HG03460 (cell line): ENCODE results near the gene PCGF6.

Experiments used
- ATAC-seq: cut with Tn5 transposase; IDR thresholded peaks from one replicate; pipeline ENCODE4 v1.9.1; 2021; ENCODE audit not compliant: unreplicated experiment

The PCGF6 gene

DNA sequence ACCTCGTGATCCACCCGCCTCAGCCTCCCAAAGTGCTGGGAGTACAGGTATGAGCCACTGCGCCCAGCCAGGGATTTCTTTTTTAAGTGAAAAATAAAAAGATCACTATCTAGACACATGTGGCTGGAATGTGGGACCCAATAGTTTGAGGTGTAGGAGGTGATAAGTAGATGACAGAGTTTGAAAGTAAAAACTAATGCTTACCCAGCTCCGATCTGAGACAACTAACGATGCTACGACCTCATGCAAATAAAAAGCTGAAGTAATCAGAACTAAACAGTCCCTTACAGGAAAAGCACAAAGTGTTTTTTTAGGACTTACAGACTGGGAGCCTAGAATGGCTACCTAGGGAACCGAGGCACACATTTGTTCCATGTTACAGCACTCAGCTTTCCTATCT, 23.0 kb downstream of the PCGF6 start:
- no peak for ATAC-seq

DNA sequence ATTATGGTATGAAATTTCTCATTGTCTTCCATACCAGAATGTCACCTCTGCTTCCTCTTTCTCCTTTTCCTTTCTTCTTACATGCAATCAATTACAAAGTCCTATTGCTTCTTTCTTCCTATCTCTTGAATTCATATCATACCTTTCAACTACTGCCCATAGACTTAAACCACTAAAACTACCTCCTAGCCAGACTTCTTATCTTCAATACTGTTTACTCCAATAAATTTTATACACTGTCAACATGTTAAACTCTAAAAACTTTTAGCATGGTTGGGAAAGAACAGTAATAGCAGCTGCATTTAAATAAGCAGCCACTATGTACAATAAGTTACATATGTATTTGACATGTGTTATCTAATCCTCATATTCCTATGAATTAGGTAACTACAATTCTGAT, 34.9 kb downstream of the PCGF6 start:
- ATAC-seq: no peak

DNA sequence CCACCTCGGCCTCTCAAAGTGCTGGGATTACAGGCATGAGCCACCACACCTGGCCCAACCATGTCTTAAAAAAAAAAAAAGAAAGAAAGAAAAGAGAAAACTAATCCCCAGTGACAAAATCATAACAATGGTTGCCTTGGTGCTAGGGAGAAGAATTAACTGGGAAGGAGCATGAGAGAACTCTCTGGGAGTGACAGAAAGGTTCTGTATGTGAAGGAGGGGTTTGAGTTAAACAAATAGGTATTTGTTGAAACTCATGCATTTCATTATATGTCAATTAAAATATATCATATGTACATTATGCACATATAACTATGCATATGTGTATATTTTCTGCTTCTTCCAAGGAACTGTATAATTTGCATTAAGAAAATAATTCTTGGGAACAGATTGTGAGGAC, 40.7 kb downstream of the PCGF6 start:
- no peak for ATAC-seq

DNA sequence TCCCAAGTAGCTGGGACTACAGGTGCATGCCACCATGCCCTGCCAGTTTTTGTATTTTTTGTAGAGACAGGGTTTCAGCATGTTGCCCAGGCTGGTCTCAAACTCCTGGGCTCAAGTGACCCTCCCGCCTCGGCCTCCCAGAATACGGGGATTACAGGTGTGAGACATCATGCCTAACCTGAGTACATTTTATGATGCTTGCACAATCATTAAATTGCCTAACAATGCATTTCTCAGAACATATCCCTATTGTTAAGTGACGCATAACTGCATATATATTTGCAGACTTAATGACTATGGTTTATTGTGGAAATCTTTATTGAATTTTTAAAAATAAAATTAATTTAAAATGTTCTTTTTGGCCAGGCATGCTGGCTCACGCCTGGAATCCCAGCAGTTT, 43.3 kb downstream of the PCGF6 start:
- no peak for ATAC-seq

DNA sequence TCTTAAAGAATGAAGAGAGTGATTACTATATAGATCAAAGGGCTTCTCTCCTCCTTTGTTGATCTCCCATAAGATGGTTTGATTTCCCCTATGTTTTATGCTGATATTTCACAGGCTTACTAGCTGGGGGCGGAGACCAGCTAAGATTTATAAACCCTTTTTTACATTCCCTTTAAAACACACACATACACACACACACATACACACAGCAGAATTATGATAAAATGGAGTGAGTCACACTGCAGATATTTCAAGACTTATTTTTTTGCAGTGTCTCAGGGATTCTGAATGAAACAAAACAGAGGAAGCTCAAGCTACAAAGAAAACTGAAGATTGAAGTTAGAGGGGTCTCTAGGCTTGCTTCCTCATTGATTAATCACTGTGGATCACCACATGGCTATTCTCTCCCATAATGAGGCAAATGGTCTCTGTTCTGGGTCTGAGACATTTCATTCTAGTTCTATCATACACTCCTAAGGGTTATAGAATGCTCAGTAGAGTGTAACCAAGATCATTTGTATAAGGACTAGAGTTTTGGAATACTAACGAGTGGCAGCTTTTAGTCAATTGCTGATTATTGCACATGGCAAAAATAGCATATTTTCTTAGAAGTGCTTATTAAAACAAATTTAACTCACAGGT, 55.4 kb downstream of the PCGF6 start:
- no peak for ATAC-seq

DNA sequence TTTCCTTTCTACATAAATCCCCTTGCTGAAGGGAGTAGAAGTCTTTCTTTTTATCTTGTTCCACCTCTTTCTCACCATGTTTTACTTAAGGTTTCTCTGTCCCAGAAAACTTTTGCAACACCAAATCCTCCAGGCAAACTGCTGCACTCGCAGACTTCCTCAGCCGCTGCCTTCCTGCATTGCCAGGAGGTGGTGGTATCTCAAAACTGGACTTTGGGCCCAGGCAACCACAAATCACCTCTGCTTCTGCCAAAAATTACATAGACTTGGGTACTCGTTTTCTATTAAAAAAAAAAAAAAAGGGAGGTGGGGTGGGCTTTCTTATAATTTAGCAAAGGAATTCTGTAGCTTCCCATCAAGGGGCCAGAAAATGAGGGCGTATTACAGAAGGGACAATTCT, 59.4 kb downstream of the PCGF6 start:
- ATAC-seq: no peak

DNA sequence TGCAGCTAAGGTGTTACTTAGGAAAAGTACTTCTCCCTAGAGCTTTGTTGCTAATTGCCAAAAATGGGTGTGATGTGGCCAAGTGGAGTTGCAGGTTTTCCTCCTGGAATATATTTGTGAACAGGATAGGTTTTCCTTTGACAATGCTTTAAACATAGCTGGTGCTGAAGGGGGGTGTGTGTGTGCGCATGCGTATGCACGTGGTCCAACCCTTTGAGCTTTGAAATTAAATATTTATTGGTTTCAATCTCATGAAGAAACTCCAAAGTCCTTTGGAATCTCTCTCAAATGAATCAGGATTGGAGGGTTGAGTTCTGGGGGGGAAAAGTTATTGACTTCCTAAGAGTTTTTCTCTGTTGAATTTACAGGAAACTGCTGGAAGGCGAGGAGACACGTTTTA, 62.9 kb downstream of the PCGF6 start:
- ATAC-seq: no peak

DNA sequence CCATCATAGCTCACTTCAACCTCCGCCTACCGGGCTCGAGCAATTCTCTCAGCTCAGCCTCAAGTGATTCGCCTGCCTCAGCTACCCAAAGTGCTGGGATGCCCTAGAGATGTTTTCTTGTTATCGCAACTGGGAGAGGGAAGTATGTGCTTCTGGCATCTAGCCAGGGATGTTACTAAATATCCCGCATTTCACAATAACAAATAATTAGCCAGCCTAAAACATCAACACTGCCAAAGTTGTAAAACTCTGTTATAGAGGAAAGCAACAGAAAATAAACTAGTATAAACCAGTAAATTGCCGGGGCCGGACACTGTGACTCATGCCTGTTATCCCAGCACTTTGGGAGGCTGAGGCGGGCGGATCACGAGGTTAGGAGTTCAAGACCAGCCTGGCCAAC, 66.8 kb downstream of the PCGF6 start:
- ATAC-seq: no peak

DNA sequence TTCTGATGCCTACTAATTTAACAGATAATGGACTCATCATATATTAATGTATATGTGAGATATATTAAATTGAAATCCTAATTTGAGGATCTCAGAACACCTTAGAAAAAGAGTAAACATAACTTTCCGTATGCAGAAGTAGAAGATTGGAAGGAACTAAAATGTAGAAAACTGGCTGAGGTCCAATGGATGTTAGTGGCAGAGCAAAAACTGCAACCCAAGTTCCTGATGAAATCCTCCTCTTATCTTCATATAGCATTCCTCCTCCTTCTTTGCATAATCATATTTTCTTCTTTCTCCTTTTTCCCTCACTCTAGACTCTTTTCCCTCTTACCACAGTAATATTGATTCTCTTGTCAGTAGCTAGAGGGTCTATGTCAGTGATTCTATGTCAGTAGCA, 68.0 kb downstream of the PCGF6 start:
- ATAC-seq: no peak

DNA sequence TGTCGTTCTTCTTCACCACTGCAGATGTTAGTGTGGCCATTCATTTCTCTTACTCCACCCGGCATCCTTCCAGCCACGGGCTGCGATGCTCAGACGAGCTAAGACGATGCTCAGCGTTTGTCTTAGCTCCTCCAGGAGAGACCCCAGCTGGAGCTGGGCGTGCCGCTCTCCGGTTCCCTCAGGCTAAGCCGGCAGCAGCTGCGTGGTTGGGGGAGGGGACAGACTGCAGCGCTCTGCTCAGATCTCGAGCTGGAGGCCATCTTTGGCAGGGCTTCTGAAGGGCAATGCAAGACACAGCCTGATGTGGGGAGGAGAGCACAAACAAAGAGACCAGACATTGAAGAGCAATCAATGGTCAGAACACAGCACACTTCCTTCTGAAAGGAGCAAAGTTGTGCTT, 69.2 kb downstream of the PCGF6 start:
- no peak for ATAC-seq

DNA sequence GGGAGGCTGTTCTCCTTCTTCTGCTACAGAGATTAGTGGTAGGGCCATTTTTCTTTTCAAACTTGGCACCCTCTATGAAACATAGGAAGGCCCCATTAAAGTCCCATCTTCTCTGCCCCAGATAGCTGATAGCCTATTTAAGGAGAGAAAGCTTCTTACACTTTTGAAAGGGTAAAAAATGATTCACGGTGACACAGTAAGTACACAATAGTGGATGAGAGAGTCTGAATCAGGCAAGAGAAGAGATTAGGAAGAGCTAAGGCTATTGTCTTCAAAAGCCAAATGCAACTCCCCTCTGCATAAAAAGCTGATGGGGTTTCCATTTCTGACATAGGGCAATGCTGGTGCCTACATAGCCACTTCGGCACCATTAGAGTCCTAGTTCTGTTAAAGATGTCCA, 70.4 kb downstream of the PCGF6 start:
- ATAC-seq: no peak

DNA sequence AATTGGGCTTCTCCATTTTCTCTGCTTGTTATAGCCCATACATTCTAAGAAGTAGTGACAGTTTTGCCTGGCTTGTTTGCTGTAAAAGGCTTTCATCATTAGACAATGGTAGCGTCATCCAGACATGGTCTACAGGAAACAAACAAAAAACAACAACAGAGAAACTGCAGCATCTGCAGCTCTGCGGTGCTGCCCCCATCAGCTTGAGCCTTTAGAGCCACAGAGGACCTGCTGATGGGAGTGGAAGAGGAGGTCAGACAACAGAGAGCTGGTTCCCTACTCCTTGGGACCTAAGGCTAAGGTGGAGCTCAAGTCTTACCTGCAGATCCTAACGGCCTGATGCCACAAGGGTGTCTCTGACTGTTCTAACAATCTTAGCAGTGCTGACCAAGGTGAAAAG, 70.9 kb downstream of the PCGF6 start:
- ATAC-seq: no peak

DNA sequence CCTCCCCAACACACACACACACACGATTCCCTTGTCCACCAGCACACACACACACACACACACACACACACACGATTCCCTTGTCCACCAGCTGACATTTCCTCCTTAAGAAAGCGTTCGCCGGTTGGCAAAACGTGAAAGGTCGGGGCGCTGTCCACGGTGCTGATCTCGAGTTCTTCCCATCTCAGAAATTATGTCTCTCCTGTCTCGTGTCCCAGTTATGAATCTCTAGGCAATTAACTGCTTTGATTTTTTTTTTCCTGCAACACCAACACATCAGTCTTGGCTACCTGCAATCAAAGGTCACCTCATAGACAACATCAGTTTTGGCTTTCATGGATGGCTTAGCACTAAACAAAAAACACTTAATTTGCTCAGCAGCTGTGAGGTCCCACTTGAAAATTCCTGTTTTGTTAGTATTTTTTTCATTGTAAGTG, 72.1 kb downstream of the PCGF6 start:
- no peak for ATAC-seq

DNA sequence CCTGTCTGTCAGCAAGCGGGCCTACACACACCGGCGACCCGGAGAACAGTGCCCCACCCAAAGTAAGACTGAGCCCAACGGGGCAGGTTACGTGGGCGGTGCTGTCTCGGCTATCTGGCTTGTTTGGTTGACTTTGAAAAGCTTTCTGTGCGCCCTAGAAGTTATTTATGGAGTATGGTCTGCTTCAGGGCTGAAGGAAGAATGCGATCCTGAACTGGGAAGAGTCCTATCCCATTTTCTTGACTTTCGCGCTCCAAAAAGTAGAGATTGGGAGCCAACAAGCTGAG, 72.5 kb downstream of the PCGF6 start:
- ATAC-seq: no peak

DNA sequence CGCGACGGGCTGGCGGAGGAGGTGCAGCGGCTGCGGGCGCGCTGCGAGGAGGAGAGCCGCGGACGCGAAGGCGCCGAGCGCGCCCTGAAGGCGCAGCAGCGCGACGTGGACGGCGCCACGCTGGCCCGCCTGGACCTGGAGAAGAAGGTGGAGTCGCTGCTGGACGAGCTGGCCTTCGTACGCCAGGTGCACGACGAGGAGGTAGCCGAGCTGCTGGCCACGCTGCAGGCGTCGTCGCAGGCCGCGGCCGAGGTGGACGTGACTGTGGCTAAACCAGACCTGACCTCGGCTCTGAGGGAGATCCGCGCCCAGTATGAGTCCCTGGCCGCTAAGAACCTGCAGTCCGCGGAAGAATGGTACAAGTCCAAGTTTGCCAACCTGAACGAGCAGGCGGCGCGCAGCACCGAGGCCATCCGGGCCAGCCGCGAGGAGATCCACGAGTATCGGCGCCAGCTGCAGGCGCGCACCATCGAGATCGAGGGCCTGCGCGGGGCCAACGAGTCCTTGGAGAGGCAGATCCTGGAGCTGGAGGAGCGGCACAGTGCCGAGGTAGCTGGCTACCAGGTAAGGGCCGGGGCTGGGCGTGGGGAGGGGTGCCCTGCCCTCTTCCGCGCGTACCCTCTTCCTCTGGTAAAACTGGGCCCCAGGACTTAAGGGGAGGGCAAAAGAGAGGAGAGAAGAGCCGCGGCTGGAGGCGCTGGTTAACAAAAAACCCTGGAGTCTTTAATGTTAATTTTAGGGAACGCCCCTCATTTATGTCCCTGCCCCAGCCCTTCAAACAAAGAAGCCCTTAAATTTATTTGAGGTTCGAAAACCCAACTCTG, 73.0 kb downstream of the PCGF6 start:
- no peak for ATAC-seq

DNA sequence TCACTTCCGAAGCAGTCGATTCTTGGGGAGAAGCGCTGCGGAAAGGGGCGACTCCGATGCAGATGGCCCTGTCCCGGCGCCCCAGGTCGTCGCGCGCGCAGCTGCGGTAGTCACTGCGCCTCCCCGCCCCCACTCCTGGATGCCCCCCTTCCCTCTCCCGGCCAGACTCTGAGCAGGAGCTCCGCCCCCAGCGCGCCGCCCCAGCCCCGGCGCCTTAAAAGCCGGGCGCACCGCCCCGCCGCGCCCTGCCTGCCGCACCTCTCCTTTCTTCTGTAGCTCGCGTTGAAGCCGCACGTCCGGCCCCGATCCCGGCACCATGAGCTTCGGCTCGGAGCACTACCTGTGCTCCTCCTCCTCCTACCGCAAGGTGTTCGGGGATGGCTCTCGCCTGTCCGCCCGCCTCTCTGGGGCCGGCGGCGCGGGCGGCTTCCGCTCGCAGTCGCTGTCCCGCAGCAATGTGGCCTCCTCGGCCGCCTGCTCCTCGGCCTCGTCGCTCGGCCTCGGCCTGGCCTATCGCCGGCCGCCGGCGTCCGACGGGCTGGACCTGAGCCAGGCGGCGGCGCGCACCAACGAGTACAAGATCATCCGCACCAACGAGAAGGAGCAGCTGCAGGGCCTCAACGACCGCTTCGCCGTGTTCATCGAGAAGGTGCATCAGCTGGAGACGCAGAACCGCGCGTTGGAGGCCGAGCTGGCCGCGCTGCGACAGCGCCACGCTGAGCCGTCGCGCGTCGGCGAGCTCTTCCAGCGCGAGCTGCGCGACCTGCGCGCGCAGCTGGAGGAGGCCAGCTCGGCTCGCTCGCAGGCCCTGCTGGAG, 73.8 kb downstream of the PCGF6 start, which contains the start of gene INA:
Gene INA, plus strand, starts transcription at position 243 of the 817 bp plus-strand sequence. Its CDS starts 74 bp downstream, at position 317.
- ATAC-seq: no peak

DNA sequence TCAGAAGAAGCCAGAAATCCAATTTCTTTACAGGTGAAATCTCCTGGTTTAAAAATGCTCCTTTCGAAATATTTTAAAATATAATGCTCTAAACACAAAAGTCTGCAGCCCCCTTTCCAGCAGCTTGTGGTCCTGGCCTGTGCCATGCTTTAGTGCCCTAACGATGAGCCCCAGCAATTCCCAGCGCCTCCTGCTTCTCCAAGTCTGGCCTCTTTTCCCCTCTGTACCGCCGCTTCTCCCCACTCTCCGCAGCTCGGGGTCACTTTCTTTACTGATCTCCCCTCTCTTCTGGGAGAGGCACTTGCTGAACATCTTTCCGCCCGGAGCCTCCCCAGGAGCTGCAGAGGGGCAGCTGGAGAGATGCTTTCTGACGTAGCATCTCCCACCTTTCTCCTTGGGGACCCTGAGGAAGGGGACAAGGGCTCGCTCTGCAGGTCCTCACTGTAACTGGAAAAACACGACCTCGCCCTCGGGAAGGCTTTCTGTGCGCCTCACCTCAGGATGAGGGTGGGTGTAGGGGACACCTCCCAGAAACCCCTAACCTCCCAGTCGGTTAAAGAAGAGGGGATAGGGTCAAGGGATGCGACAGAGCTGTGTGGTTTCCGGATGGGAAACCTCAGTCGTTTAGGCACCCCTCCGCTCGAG, 74.6 kb downstream of the PCGF6 start:
- no peak for ATAC-seq

DNA sequence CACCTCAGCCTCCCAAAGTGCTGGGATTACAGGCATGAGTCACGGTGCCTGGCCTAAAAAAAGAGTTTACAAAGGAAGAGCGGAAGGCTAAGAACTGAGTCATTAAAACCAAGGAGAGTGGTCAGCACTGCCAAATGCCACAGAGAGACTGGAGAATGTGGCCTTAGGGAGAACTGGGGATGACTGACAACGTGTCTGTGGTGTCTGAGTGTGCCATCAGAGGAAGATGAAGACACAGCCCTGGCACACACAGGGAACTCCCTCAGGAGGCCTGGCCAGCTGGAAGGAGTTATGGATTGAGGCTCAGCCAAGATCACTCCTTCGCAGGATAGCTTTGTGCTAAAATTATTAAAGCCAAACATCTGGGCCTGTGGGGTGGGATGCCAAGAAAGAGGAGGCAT, 77.9 kb downstream of the PCGF6 start:
- no peak for ATAC-seq

DNA sequence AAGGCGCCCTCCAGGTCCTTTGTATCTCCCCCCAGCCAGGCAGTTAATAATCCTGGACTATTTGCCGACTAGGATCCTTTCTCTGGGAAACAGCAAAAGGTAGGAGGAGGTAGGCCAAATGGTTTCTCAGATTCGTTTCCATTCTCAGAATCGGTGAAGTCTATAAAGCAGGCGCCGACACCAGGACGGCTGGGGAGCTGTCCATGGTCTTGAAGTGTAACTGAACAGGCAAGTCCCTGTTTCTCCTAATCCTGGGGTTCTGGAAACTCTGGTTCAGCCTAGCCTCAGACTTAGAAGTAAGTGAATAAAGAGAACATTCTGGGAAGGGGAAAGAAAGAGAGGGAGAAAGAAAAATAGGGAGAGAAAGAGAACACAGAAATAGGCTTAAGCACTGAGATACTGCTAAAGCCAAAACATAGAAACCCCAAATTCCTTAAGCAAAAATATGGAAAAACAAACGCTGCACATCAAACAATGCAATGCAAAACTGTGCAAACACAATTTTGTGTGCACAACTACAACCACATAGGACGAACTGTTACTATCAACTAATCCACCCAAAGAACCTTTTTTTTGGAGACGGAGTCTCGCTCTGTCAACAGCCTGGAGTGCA, 85.1 kb downstream of the PCGF6 start:
- no peak for ATAC-seq

DNA sequence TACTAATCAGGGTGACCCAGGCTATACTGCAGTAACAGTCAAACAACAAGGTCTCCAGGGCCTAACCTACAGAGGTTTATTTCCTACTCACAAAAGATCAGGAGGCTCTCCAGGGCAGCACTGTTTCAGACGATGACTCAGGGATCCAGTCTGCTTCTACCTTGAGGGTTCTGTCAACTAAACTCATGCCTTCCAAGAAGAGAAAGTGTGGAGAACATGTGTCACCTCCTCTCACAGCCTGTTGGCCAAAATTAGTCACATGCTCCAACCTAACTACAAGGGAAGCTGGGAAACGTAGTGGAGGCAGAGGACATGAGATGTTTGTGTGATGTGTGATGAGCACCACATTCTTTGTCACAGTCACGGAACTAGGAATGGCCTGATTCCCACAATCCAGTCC, 88.7 kb downstream of the PCGF6 start:
- ATAC-seq: no peak

DNA sequence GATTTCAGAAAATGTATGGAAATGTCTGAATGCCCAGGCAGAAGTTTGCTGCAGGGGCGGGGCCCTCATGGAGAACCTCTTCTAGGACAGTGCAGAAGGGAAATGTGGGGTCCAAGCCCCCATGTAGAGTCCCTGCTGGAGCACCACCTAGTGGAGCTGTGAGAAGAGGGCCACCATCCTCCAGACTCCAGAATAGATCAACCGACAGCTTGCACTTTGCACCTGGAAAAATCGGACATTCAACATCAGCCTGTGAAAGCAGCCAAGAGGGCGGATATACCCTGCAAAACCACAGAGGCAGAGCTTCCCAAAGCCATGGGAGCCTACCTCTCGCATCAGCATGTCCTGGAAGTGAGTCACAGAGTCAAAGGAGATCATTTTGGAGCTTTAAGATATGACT, 91.0 kb downstream of the PCGF6 start:
- ATAC-seq: no peak
